Right lobe of liver (tissue), 4 donors: Measurements from ENCODE around the gene KCNMA1.

ENCODE experiments used
- POLR2A ChIP-seq: fragments of 450-650 bp; IDR thresholded peaks from one replicate; pipeline ENCODE4 v1.6.1; 2017; ENCODE audit warnings: antibody characterized with exemption, mild to moderate bottlenecking
- TF ChIP-seq, protein P1 (sequence below), 4 donors: fragments of 200-600 bp in 3 of 4; fragments of 450-650 bp in 1 of 4; IDR thresholded peaks; one replicate each; pipeline versions ENCODE4 v1.5.1 to v1.8.0; 2016 to 2022; ENCODE audit warnings: antibody characterized with exemption in 4 of 4, mild to moderate bottlenecking in 2 of 4
- donor health status: DM: no; HTN: no; CAD: no.
- donor health status: DM: no; HTN: no; CAD: no.
- donor health status: DM: no; HTN: yes; CAD: no.

- TF ChIP-seq, protein P1, sequence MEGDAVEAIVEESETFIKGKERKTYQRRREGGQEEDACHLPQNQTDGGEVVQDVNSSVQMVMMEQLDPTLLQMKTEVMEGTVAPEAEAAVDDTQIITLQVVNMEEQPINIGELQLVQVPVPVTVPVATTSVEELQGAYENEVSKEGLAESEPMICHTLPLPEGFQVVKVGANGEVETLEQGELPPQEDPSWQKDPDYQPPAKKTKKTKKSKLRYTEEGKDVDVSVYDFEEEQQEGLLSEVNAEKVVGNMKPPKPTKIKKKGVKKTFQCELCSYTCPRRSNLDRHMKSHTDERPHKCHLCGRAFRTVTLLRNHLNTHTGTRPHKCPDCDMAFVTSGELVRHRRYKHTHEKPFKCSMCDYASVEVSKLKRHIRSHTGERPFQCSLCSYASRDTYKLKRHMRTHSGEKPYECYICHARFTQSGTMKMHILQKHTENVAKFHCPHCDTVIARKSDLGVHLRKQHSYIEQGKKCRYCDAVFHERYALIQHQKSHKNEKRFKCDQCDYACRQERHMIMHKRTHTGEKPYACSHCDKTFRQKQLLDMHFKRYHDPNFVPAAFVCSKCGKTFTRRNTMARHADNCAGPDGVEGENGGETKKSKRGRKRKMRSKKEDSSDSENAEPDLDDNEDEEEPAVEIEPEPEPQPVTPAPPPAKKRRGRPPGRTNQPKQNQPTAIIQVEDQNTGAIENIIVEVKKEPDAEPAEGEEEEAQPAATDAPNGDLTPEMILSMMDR (IDR thresholded peaks at IDR 0.05), result no peak
- TF ChIP-seq POLR2A, result no peak
Measured at GRCh38 chr10:77518910-77519274, 118.7 kb downstream of the KCNMA1 start.
